ENCODE results near the gene API5.

GRCh38 chr11:43378897-43379296 is 67.1 kb downstream of the API5 start:
- TF ChIP-seq CTCF (IDR thresholded peaks at IDR 0.05): no peak
- TF ChIP-seq ZBTB21 (CRISPR knock-in tag; IDR thresholded peaks at IDR 0.05; ENCODE audit: borderline replicate concordance): no peak
- no peak for TF ChIP-seq SP1 (CRISPR knock-in tag; conservative IDR thresholded peaks at IDR 0.05)
- no peak for TF ChIP-seq ZNF416 (CRISPR knock-in tag; IDR thresholded peaks at IDR 0.05)
- no peak for TF ChIP-seq ZNF512 (CRISPR knock-in tag; IDR thresholded peaks at IDR 0.05; ENCODE audit: borderline replicate concordance)
- TF ChIP-seq NFYB (CRISPR knock-in tag; conservative IDR thresholded peaks at IDR 0.05; ENCODE audit: low read depth): no peak
- no peak for TF ChIP-seq USF1 (CRISPR knock-in tag; IDR thresholded peaks at IDR 0.05)
- TF ChIP-seq ELF4 (CRISPR knock-in tag; IDR thresholded peaks at IDR 0.05; ENCODE audit: low read depth): no peak

All from WTC11 (cell line).